ENCODE measurements around the gene WAC. TPM values are rescaled to one million over a fixed set of nuclear protein-coding genes. Genes with fewer than 3 reads are reported as not detected.

WAC gene
- total and polyA plus RNA-seq, 2 experiments from 2014 or later, result 59.4 to 116 TPM

- no peak overlapping the region for H3K27ac ChIP-seq (ENCODE audit: low read depth)
- no peaks in the 10 kb centered on the region for H3K4me1 Mint-ChIP-seq
- H3K27me3 Mint-ChIP-seq (ENCODE audit: insufficient read depth, low read depth, poor library complexity), result peaks cover 8% of the 10 kb centered on the region
- H3K79me2 ChIP-seq (replicated peaks; ENCODE audit: insufficient read depth), result peaks cover 41% of the 10 kb centered on the region
- no peak overlapping the region for H2AFZ ChIP-seq
- no peaks in the 10 kb centered on the region for H3K9me2 ChIP-seq (ENCODE audit: insufficient read depth)
- H3K4me3 Mint-ChIP-seq, result no peak overlapping the region
- no peak overlapping the region for H3K4me2 ChIP-seq
- no peaks in the 10 kb centered on the region for H3F3A ChIP-seq (replicated peaks; ENCODE audit: low read depth)
- peaks cover 84% of the 10 kb centered on the region for H3K36me3 Mint-ChIP-seq (ENCODE audit: low read depth)
- peaks cover 15% of the 10 kb centered on the region; the same call in 1 of the 2 replicates for H4K20me1 ChIP-seq (replicated peaks; ENCODE audit: insufficient read depth)
- H3K9me3 Mint-ChIP-seq, result no peaks in the 10 kb centered on the region; the same call in 2 of the 3 replicates
- H3K4me3 ChIP-seq, result no peak overlapping the region
- no peaks in the 10 kb centered on the region for H3K27me3 ChIP-seq (ENCODE audit: insufficient read depth)
- DNase-seq (ENCODE audit: low spot score) (no peak), ATAC-seq (no peak)
- TF ChIP-seq ETS1 (IDR thresholded peaks at IDR 0.05), result no peak
- TF ChIP-seq POLR2AphosphoS5 (IDR thresholded peaks at IDR 0.05; ENCODE audit: low read depth), result no peak
- TF ChIP-seq, protein P1, sequence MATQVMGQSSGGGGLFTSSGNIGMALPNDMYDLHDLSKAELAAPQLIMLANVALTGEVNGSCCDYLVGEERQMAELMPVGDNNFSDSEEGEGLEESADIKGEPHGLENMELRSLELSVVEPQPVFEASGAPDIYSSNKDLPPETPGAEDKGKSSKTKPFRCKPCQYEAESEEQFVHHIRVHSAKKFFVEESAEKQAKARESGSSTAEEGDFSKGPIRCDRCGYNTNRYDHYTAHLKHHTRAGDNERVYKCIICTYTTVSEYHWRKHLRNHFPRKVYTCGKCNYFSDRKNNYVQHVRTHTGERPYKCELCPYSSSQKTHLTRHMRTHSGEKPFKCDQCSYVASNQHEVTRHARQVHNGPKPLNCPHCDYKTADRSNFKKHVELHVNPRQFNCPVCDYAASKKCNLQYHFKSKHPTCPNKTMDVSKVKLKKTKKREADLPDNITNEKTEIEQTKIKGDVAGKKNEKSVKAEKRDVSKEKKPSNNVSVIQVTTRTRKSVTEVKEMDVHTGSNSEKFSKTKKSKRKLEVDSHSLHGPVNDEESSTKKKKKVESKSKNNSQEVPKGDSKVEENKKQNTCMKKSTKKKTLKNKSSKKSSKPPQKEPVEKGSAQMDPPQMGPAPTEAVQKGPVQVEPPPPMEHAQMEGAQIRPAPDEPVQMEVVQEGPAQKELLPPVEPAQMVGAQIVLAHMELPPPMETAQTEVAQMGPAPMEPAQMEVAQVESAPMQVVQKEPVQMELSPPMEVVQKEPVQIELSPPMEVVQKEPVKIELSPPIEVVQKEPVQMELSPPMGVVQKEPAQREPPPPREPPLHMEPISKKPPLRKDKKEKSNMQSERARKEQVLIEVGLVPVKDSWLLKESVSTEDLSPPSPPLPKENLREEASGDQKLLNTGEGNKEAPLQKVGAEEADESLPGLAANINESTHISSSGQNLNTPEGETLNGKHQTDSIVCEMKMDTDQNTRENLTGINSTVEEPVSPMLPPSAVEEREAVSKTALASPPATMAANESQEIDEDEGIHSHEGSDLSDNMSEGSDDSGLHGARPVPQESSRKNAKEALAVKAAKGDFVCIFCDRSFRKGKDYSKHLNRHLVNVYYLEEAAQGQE (IDR thresholded peaks at IDR 0.05; ENCODE audit: unreplicated experiment), result no peak
- TF ChIP-seq EZH2phosphoT487 (IDR thresholded peaks at IDR 0.05; ENCODE audit: unreplicated experiment), result no peak
- TF ChIP-seq EZH2 (IDR thresholded peaks at IDR 0.05; ENCODE audit: low read depth, unreplicated experiment), result no peak
- no peak for TF ChIP-seq CTCF (conservative IDR thresholded peaks at IDR 0.05; ENCODE audit: low read depth in 2 of 2)
- no peak for TF ChIP-seq ZNF331 (CRISPR knock-in tag; IDR thresholded peaks at IDR 0.05; ENCODE audit: low read depth)
- TF ChIP-seq, protein P2, sequence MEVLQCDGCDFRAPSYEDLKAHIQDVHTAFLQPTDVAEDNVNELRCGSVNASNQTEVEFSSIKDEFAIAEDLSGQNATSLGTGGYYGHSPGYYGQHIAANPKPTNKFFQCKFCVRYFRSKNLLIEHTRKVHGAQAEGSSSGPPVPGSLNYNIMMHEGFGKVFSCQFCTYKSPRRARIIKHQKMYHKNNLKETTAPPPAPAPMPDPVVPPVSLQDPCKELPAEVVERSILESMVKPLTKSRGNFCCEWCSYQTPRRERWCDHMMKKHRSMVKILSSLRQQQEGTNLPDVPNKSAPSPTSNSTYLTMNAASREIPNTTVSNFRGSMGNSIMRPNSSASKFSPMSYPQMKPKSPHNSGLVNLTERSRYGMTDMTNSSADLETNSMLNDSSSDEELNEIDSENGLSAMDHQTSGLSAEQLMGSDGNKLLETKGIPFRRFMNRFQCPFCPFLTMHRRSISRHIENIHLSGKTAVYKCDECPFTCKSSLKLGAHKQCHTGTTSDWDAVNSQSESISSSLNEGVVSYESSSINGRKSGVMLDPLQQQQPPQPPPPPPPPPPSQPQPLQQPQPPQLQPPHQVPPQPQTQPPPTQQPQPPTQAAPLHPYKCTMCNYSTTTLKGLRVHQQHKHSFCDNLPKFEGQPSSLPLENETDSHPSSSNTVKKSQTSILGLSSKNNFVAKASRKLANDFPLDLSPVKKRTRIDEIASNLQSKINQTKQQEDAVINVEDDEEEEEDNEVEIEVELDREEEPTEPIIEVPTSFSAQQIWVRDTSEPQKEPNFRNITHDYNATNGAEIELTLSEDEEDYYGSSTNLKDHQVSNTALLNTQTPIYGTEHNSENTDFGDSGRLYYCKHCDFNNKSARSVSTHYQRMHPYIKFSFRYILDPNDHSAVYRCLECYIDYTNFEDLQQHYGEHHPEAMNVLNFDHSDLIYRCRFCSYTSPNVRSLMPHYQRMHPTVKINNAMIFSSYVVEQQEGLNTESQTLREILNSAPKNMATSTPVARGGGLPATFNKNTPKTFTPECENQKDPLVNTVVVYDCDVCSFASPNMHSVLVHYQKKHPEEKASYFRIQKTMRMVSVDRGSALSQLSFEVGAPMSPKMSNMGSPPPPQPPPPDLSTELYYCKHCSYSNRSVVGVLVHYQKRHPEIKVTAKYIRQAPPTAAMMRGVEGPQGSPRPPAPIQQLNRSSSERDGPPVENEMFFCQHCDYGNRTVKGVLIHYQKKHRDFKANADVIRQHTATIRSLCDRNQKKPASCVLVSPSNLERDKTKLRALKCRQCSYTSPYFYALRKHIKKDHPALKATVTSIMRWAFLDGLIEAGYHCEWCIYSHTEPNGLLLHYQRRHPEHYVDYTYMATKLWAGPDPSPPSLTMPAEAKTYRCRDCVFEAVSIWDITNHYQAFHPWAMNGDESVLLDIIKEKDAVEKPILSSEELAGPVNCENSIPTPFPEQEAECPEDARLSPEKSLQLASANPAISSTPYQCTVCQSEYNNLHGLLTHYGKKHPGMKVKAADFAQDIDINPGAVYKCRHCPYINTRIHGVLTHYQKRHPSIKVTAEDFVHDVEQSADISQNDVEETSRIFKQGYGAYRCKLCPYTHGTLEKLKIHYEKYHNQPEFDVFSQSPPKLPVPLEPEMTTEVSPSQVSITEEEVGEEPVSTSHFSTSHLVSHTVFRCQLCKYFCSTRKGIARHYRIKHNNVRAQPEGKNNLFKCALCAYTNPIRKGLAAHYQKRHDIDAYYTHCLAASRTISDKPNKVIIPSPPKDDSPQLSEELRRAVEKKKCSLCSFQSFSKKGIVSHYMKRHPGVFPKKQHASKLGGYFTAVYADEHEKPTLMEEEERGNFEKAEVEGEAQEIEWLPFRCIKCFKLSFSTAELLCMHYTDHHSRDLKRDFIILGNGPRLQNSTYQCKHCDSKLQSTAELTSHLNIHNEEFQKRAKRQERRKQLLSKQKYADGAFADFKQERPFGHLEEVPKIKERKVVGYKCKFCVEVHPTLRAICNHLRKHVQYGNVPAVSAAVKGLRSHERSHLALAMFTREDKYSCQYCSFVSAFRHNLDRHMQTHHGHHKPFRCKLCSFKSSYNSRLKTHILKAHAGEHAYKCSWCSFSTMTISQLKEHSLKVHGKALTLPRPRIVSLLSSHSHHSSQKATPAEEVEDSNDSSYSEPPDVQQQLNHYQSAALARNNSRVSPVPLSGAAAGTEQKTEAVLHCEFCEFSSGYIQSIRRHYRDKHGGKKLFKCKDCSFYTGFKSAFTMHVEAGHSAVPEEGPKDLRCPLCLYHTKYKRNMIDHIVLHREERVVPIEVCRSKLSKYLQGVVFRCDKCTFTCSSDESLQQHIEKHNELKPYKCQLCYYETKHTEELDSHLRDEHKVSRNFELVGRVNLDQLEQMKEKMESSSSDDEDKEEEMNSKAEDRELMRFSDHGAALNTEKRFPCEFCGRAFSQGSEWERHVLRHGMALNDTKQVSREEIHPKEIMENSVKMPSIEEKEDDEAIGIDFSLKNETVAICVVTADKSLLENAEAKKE (CRISPR knock-in tag; IDR thresholded peaks at IDR 0.05), result no peak
- no peak for TF ChIP-seq NANOG (IDR thresholded peaks at IDR 0.05; ENCODE audit: borderline replicate concordance)
- TF ChIP-seq CREB1 (CRISPR knock-in tag; IDR thresholded peaks at IDR 0.05; ENCODE audit: low read depth), result no peak
- no peak for TF ChIP-seq JUNB (IDR thresholded peaks at IDR 0.05; ENCODE audit: unreplicated experiment)
- no peak for TF ChIP-seq ZNF114 (CRISPR knock-in tag; IDR thresholded peaks at IDR 0.05)
- no peak for TF ChIP-seq STAT1 (IDR thresholded peaks at IDR 0.05; ENCODE audit: unreplicated experiment)
- H3K4me1 ChIP-seq (ENCODE audit: insufficient read depth), result no peaks in the 10 kb centered on the region
- no peak overlapping the region for H3K27ac Mint-ChIP-seq
- H3K36me3 ChIP-seq (ENCODE audit: insufficient read depth), result peaks cover 76% of the 10 kb centered on the region
These were observed 80.0 kb downstream of the WAC start for GRCh38 chr10:28612877-28613276.
